ENCODE data around the gene SORCS2.
"Not testable (repeated sequence)": the region's sequence is repeated elsewhere in the genome, so short reads cannot be mapped to it uniquely, and the experiment has no call there.

Gene SORCS2

DNA sequence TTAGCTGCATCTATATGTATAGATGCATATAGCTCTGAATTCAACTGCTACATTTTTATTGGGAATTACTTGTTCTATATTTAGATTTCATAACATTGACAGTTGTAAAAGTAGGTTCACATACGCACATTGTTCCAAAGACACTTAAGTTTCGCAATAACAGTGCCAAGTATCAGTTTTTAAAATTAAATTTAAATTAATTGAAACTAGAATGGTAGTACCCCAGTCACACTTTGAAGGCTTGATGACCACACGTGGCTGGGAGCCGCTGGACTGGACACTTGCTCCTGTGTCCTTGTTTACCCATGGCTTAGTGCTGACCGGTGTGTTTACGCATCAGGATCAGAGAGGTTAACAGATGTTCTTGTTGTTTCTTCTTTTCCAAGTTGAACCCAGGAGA, 383.1 kb downstream of the SORCS2 start:
- no peak for DNase-seq

DNA sequence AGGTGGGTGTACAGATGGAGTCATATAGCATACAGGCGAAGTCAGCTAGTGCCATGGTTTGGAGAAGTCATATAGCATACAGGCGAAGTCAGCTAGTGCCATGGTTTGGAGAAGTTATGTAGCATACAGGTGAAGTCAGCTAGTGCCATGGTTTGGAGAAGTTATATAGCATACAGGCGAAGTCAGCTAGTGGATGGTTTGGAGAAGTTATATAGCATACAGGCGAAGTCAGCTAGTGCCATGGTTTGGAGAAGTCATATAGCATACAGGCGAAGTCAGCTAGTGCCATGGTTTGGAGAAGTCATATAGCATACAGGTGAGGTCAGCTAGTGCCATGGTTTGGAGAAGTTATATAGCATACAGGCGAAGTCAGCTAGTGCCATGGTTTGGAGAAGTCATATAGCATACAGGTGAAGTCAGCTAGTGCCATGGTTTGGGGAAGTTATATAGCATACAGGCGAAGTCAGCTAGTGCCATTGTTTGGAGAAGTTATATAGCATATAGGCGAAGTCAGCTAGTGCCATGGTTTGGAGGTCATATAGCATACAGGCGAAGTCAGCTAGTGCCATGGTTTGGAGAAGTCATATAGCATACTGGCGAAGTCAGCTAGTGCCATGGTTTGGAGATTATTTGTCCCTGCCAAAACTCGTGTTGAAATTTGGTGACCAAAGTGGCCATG, 385.2 kb downstream of the SORCS2 start:
- DNase-seq: not testable (repeated sequence)

- no peak for DNase-seq
Observed at GRCh38 chr4:7581477-7581876, 389.1 kb downstream of the SORCS2 start.

- no peak for DNase-seq
Observed at GRCh38 chr4:7582313-7583097, 390.2 kb downstream of the SORCS2 start.

- no peak for DNase-seq
Observed at GRCh38 chr4:7584098-7584497, 391.8 kb downstream of the SORCS2 start.

DNA sequence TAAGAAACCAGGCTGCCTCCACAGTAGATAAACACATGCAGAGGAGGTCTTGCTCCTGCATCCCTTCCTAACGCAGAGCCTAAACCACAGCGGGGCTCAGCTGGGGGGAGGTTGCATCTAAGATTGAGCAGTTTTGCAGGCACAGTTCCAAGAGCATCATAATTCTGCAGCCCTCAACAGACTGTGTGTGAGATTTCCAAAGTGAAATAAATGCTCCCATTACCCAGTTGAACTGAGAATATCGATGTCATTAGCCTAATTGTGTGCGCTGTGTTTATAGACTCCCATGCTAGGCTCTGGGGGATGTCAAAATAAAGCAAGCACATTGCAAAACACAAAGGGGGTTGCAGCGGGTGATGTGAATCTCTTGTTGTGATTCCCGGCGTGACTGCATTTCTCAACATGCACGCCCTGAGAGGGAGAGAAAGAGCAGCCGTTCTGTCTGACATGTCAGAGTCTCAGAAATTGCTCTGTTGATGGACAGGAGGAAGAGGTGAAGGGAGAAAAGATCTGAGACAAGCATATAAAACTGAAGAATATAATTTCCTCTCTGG, 392.3 kb downstream of the SORCS2 start:
- no peak for DNase-seq

DNA sequence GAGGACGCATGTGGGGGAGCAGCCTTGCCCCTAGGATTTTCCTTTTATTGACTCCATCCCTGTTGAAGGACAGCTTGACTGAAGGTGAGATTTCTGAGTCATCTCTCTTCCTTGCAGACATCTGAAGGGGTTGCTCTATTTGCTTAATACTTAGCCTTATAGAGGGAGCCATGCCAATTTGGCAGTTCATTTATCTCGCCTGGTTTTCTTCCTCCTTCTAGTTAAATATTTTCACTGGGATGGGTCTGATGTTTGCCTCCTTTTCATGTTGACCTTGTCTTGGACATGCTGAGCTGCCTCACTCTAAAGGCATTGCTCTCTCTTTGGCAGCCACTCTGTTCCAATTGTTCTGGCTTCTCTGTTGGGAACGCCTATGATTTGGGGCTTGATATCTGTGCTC, 393.4 kb downstream of the SORCS2 start:
- DNase-seq: no peak

DNA sequence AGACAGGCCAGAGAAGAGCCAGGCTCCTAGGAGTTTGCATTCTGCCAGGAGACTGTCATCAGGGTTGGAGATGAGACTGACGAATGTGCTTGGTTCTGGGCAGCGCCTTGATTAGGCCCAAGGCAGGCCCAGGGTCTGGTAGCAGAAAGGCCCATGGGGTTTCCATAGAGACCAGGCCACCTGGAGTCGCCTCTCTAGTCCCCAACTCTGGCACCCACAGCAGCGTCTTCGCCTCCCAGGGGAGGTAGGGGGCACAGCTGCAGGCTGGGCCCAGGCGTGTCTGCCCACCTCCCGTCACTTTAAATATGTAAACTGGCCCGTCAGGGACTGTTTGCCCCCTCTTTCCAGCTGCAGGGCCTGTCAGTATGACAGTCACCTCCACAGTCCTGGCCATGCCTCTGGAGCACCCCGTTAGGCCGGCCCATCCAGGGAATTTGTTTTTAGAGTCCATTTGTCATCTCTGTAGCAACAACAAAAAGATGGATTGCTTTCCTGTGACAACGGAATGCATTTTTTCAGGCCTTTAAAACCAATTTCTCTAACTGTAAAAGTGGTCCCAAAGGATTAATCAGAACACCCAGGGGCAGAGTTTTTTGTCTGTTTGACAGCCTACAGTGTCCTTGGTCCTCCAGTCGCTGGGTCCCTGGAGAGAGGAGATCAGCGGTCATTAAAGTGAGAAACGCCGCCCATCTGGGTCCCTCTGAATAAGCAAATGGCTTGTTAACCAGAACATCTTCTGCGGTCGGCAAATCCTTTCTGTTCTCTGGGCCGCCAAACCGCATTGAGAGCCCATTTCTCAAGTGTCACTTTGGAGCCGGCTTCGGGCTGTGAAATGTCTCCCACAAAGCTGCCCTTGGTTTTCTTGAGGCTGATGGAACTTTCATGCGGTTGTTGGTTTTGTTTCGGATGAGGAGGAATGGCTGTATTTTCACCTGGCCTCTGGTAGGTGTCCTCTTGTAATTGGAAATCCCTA, 395.4 kb downstream of the SORCS2 start:
- DNase-seq: no peak

- DNase-seq: no peak
Observed at GRCh38 chr4:7590189-7590588, 397.9 kb downstream of the SORCS2 start.

GRCh38 chr4:7590899-7591298, 398.6 kb downstream of the SORCS2 start:
- DNase-seq: no peak

DNA sequence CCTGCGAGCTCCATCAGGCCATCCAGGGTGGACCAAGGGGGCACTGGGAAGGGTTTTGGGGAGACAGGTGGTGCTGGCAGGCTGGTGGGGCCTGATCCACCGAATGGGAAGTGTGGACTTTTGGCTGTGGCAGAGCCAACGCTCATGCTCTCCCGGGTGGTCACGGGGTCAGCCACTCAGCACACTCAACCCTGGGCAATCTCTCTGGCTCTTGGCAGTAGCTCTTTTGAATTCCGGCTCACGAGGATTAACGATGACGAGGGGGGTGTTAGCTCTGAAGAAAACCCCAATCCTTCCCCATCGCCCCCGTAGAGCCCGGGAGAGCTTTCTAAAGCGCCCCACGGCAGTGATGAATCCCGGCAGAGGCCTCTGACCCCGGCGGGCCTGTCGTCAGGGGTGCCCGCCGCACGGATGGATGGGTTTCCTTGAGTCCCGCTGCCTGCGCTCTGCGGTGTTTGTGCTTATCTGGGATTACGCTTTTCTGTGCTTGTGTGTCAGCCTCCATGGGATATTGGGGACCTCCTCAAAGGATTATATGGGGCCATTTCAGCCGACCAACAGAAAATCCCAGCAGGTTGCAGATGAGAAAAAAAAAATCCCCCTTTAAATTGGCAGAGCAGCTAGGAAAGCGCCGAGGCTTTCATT, 399.2 kb downstream of the SORCS2 start:
- no peak for DNase-seq

DNA sequence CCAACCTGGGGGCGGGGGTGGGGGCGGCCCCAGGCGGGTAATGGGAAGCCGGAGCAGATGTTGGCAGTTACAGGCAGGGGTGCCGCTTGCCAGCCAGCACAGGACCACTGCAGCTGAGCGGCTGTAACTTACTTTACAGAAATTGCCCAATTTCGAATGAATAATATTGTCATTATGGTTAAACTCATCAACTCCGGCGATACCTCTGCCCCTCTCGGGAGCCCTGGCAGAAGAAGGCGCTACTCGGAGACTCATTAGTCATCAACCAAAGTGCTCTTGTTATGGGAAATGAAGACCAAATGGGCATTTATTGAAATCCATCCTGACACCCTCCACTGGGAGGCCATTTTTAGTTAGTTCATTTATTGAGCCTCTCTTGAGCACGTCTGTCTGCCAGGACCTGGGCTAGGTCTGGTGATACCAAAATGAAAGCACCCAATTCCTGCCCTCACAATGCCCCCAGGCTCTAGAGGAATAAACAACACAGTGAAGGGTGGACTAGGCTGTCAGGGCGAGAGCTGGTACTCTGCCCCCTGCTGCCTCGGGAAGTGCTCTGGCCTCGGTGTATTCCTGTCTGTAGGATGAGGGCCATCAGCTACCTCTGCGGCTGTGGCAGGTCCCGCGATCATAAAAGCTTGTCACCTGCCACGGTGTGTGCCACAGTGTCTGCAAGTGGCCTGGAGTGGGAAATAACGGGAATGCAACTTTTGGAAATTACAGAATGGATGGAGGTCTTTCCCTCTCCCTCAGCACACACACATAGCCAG, 401.5 kb downstream of the SORCS2 start:
- no peak for DNase-seq

- no peak for DNase-seq
Observed at GRCh38 chr4:7595934-7596461, 403.7 kb downstream of the SORCS2 start.

GRCh38 chr4:7596918-7597606, 404.7 kb downstream of the SORCS2 start:
- no peak for DNase-seq

GRCh38 chr4:7598939-7599790, 406.8 kb downstream of the SORCS2 start:
- no peak for DNase-seq

DNA sequence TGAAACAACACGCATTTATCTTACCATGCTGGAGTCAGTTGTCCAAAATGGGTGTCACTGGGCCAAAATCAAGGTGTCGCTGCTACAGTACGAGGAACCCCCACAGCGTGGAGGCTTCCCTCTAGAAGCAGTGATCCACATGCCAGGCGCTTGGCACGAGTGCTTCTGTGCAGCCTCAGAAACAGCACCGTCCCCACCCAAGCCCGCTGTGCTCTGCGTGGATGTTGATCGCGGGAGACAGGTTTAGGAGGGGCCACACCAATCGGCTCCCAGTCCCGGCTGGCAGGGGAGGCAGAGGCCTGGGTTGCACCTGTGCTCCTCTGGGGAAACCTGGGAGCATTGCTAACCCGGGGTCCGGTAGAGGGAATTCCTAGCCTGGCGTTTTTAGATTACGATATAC, 407.9 kb downstream of the SORCS2 start:
- no peak for DNase-seq

DNA sequence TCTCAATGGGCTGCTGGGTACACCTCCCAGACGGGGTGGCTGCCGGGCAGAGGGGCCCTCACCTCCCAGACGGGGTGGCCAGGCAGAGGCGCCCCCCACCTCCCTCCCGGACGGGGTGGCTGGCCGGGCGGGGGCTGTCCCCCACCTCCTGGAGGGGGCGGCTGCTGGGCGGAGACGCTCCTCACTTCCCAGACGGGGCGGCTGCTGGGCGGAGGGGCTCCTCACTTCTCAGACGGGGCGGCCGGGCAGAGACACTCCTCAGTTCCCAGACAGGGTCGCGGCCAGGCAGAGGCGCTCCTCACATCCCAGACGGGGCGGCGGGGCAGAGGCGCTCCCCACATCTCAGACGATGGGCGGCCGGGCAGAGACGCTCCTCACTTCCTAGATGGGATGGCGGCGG, 409.8 kb downstream of the SORCS2 start:
- not testable (repeated sequence) for DNase-seq

GRCh38 chr4:7607156-7607910, 415.0 kb downstream of the SORCS2 start:
- DNase-seq: no peak

DNA sequence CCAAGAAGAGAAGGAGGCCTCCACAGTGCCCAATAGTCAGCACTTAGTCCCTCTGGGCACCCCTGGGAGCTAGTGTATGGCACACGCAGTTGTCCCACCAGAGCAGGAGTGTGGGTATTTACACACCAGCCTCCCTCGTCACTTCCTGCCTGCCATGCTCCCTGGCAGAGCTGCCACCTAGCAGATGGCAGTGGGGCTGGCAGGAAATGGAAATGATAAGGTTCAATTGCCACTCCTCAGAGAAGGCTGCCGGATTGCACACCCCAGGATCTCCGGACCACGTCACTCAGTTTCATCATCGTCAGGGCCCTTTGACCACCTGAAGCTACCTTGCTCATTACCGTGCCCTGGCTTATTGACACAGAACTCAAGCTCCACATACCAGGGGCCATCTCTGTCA, 415.7 kb downstream of the SORCS2 start:
- no peak for DNase-seq
